Measurements from ENCODE around the gene C9orf57. TPM values are rescaled to one million over a fixed set of nuclear protein-coding genes. Genes with fewer than 3 reads are reported as not detected.

Gene C9orf57
- total and polyA plus RNA-seq, 2 of the 13 experiments (the other 11 are each of a cell fraction or from before 2014, with no cell fraction given): 0.09 TPM; not detected in 1

- TF ChIP-seq ZHX2 (IDR thresholded peaks at IDR 0.05; ENCODE audit: low read depth): no peak
- no peak for TF ChIP-seq ZHX2 (CRISPR knock-in tag; IDR thresholded peaks at IDR 0.05; ENCODE audit: borderline replicate concordance)
- TF ChIP-seq ZIK1 (CRISPR knock-in tag; IDR thresholded peaks at IDR 0.05; ENCODE audit: borderline replicate concordance, low read depth): no peak
- peak; percentile 35; the same call in 1 of the 2 replicates for TF ChIP-seq ZNF644 (CRISPR knock-in tag; IDR thresholded peaks at IDR 0.05; ENCODE audit: low read depth)
- TF ChIP-seq TP53 (CRISPR knock-in tag; conservative IDR thresholded peaks at IDR 0.05): no peak
- no peak for TF ChIP-seq ZNF749 (CRISPR knock-in tag; IDR thresholded peaks at IDR 0.05; ENCODE audit: borderline replicate concordance)
Measured at GRCh38 chr9:72042928-72043327, 17.5 kb downstream of the C9orf57 start (continued).

- no peak for FAIRE-seq
- Histone ChIP-seq H3K4me2 (ENCODE audit: low read depth, low read length) (peak overlapping the region; percentile 14; the same call in 1 of the 2 replicates), H4K20me1 (ENCODE audit: insufficient read depth, low read length) (no peaks in the 10 kb centered on the region), H3K27me3 (ENCODE audit: control insufficient read depth in 1 of 2, insufficient read depth in 2 of 2, low read length in 2 of 2) (peaks cover 0 to 9% of the 10 kb centered on the region in 2 experiments; a peak in 1 of 5 replicates), H3K79me2 (ENCODE audit: insufficient read depth, low read length) (no peaks in the 10 kb centered on the region), H3K9me3 (ENCODE audit: low read length) (no peaks in the 10 kb centered on the region), H3K36me3 (replicated peaks in 1 of 2; ENCODE audit: control insufficient read depth in 1 of 2, insufficient read depth in 2 of 2, low read length in 2 of 2) (no peaks in the 10 kb centered on the region), H3K4me1 (ENCODE audit: insufficient read depth, low read length) (peaks cover 48% of the 10 kb centered on the region), H3K4me3 (replicated peaks in 1 of 3; ENCODE audit: insufficient read depth in 1 of 3, low read depth in 2 of 3, low read length in 3 of 3) (no peak overlapping the region), H3K27ac (ENCODE audit: extremely low read length, insufficient read depth, low read length) (no peak overlapping the region), H2AFZ (ENCODE audit: low read length) (no peak overlapping the region), H3K9ac (ENCODE audit: insufficient read depth, low read depth, low read length) (no peak overlapping the region)
- ChIA-PET POLR2A (no interaction called here), CTCF (ENCODE audit: low intra/inter-chr PET ratio, low total read pairs) (no interaction called here)
- no peak for ATAC-seq
- whole genome bisulfite sequencing (ENCODE audit: low lambda C conversion rate): 5% methylated on average over 7 of the region's 7 CpGs
- in situ Hi-C loops (cut with HindIII; ENCODE audit: extremely low pct_ligation_motif_present, low pct_unique_long_range_greater_than_20kb): loop anchor here (25.0 kb wide), 3 partner anchors 96 to 771 kb away; partner anchors contain the start of gene GDA
- intact Hi-C loops (cut with micrococcal nuclease; ENCODE audit: unreplicated experiment): no loop called here
- no TSS peak for BruUV-seq (replicated peaks)
- TF ChIP-seq HES4 (CRISPR knock-in tag; IDR thresholded peaks at IDR 0.05; ENCODE audit: borderline replicate concordance) (no peak), ZNF549 (CRISPR knock-in tag; IDR thresholded peaks at IDR 0.05) (no peak), ZNF747 (CRISPR knock-in tag; IDR thresholded peaks at IDR 0.05; ENCODE audit: borderline replicate concordance) (no peak), FOSL2 (CRISPR knock-in tag; IDR thresholded peaks at IDR 0.05) (0 out of 2 replicates have a peak, but pooled peaks have one; percentile 9), ZNF891 (CRISPR knock-in tag; IDR thresholded peaks at IDR 0.05) (no peak), ZNF18 (CRISPR knock-in tag; IDR thresholded peaks at IDR 0.05; ENCODE audit: insufficient replicate concordance) (no peak), TFE3 (CRISPR knock-in tag; IDR thresholded peaks at IDR 0.05) (0 out of 2 replicates have a peak, but pooled peaks have one; percentile 17), SMARCC2 (IDR thresholded peaks at IDR 0.05) (no peak)
- no peak for DNase-seq (ENCODE audit: low spot score)
Measured at GRCh38 chr9:72041775-72042194, 18.6 kb downstream of the C9orf57 start.

Data from HepG2 (cell line).